ENCODE data around the gene GNB1L. TPM values are rescaled to one million over a fixed set of nuclear protein-coding genes. Genes with fewer than 3 reads are reported as not detected.

The GNB1L gene
- total and polyA plus RNA-seq, 10 of the 15 experiments (the other 5 are each of a cell fraction or from before 2014, with no cell fraction given): 0.21 to 19.4 (median 6.8) TPM

DNA sequence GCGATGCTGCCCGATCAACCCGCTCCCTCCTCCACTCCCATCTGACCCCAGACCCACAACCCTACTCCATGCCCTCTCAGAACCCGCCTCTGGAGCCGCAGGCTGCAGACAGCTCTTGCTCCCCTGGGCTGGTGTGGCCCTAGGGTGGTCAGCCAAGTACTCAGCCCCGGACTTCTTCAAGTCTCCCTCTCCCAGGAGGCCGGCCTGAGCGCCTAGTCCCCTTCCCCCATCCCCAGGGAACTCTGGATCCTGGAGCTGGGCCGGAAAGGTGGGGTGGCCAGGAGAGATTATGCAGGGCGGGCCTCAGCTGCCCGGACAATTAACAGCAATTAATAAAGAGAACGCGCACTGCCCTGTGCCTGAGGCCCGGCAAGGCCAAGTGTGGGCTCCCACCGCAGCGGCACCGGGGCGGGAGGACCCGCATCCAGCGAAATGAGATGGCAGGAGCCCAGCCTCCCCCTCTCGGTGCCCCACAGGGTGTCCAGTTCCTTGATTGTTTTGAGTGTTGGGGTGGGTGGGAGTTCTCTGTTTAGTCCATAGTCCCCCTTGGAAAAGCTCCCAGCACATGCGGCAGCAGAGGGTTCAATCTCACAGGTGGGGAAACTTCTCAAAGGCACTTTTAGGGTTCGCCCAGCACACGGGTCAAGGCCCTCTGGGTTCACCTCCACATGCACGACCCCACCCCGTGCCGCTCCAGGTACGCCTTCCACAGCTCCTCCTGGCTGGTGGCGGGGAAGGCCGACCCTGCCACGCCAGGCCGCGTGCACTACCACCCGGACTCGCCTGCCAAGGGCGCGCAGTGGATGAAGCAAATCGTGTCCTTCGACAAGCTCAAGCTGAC lies 91.0 kb downstream of the GNB1L start (continued):
- no peak for TF ChIP-seq RELB (IDR thresholded peaks at IDR 0.05; ENCODE audit: low read depth)
- no peak for TF ChIP-seq ESRRA (IDR thresholded peaks at IDR 0.05; ENCODE audit: low read length)

GRCh38 chr22:19762568-19763457 lies 91.9 kb downstream of the GNB1L start:
- no peak overlapping the region for H2AFZ ChIP-seq (ENCODE audit: control insufficient read depth, low read depth, low read length)
- SMC1A ChIA-PET (ENCODE audit: uncharacterized antibody, unreplicated experiment): interaction anchor here (0.8 kb wide), 1 partner anchor 33 kb away, joined by 3 read pairs; no protein-coding TSS in a partner anchor
- no peak for FAIRE-seq
- no peak for DNase-seq (ENCODE audit: low read depth, low spot score)
- POLR2A ChIA-PET: no interaction called here
- RAD21 ChIA-PET (ENCODE audit: unreplicated experiment): interaction anchor here (1.1 kb wide), 1 partner anchor 13 kb away, joined by 3 read pairs; no protein-coding TSS in a partner anchor
- no peak overlapping the region for H3K27ac ChIP-seq (ENCODE audit: control insufficient read depth, insufficient read depth)
- BruUV-seq (replicated peaks): no TSS peak
- H3K36me3 ChIP-seq (ENCODE audit: control insufficient read depth in 2 of 2, insufficient read depth in 2 of 2, low read length in 1 of 2): no peaks in the 10 kb centered on the region
- CTCF ChIA-PET: no interaction called here
- no peaks in the 10 kb centered on the region for H4K20me1 ChIP-seq (ENCODE audit: control insufficient read depth, insufficient read depth)
- no peak overlapping the region for H3K9ac ChIP-seq (ENCODE audit: control insufficient read depth, insufficient read depth, low read length)
- TF ChIP-seq MTA2 (IDR thresholded peaks at IDR 0.05; ENCODE audit: low read depth): no peak
- no peak for TF ChIP-seq CEBPB (IDR thresholded peaks at IDR 0.05; ENCODE audit: borderline replicate concordance in 1 of 2, low read depth in 2 of 2, low read length in 2 of 2)
- no peak for TF ChIP-seq RUNX3 (IDR thresholded peaks at IDR 0.05; ENCODE audit: low read length)
- no peak for TF ChIP-seq HDAC2 (IDR thresholded peaks at IDR 0.05)
- no peak for TF ChIP-seq HDAC6 (IDR thresholded peaks at IDR 0.05; ENCODE audit: unreplicated experiment)
- no peak for TF ChIP-seq MEF2B (IDR thresholded peaks at IDR 0.05; ENCODE audit: partially characterized antibody, poor library complexity, severe bottlenecking)
- no peak for TF ChIP-seq RAD51 (IDR thresholded peaks at IDR 0.05)
- TF ChIP-seq KDM1A (IDR thresholded peaks at IDR 0.05; ENCODE audit: borderline replicate concordance): no peak
- TF ChIP-seq, protein P1, sequence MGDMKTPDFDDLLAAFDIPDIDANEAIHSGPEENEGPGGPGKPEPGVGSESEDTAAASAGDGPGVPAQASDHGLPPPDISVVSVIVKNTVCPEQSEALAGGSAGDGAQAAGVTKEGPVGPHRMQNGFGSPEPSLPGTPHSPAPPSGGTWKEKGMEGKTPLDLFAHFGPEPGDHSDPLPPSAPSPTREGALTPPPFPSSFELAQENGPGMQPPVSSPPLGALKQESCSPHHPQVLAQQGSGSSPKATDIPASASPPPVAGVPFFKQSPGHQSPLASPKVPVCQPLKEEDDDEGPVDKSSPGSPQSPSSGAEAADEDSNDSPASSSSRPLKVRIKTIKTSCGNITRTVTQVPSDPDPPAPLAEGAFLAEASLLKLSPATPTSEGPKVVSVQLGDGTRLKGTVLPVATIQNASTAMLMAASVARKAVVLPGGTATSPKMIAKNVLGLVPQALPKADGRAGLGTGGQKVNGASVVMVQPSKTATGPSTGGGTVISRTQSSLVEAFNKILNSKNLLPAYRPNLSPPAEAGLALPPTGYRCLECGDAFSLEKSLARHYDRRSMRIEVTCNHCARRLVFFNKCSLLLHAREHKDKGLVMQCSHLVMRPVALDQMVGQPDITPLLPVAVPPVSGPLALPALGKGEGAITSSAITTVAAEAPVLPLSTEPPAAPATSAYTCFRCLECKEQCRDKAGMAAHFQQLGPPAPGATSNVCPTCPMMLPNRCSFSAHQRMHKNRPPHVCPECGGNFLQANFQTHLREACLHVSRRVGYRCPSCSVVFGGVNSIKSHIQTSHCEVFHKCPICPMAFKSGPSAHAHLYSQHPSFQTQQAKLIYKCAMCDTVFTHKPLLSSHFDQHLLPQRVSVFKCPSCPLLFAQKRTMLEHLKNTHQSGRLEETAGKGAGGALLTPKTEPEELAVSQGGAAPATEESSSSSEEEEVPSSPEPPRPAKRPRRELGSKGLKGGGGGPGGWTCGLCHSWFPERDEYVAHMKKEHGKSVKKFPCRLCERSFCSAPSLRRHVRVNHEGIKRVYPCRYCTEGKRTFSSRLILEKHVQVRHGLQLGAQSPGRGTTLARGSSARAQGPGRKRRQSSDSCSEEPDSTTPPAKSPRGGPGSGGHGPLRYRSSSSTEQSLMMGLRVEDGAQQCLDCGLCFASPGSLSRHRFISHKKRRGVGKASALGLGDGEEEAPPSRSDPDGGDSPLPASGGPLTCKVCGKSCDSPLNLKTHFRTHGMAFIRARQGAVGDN (IDR thresholded peaks at IDR 0.05): no peak
- TF ChIP-seq BHLHE40 (IDR thresholded peaks at IDR 0.05; ENCODE audit: borderline replicate concordance in 1 of 2, low read depth in 2 of 2, low read length in 1 of 2): no peak
- H3K9me3 ChIP-seq (replicated peaks; ENCODE audit: control insufficient read depth, insufficient read depth, low read length): no peaks in the 10 kb centered on the region
- ATAC-seq: no peak
- WGBS (ENCODE audit: insufficient coverage, insufficient replicate concordance, low lambda C conversion rate, missing lambda C conversion rate): 75% methylated on average over 34 of the region's 34 CpGs
- no peak overlapping the region for H3K4me2 ChIP-seq (ENCODE audit: control insufficient read depth, insufficient read depth)
- H3K27me3 ChIP-seq (replicated peaks in 1 of 2; ENCODE audit: control insufficient read depth in 2 of 2, insufficient read depth in 2 of 2, low read length in 1 of 2): peaks cover 12 to 16% of the 10 kb centered on the region in 2 experiments
- H3K4me1 ChIP-seq (ENCODE audit: control insufficient read depth, insufficient read depth, low read length): no peaks in the 10 kb centered on the region
- intact Hi-C loops (cut with micrococcal nuclease; ENCODE audit: unreplicated experiment) (no loop called here), in situ Hi-C loops (cut with MboI) (no loop called here)
- no peak overlapping the region for H3K4me3 ChIP-seq
- no peaks in the 10 kb centered on the region for H3K79me2 ChIP-seq (ENCODE audit: control insufficient read depth, insufficient read depth, low read length)

All from GM12878 (cell line).